DMS153 treated with DMSO at 0.1 percent for 48 hours (cell line): ENCODE results near the gene DDIT4.
"Not testable (repeated sequence)": the region's sequence is repeated elsewhere in the genome, so short reads cannot be mapped to it uniquely, and the experiment has no call there.

ENCODE experiments used
- DNase-seq: peaks from one replicate; lab custom pipeline; 2025; ENCODE audit not compliant: unreplicated experiment; lab: John Stamatoyannopoulos, UW

The DDIT4 gene

GRCh38 chr10:72249176-72249862, 24.4 kb upstream of the DDIT4 start:
- DNase-seq, result not testable (repeated sequence)

DNA sequence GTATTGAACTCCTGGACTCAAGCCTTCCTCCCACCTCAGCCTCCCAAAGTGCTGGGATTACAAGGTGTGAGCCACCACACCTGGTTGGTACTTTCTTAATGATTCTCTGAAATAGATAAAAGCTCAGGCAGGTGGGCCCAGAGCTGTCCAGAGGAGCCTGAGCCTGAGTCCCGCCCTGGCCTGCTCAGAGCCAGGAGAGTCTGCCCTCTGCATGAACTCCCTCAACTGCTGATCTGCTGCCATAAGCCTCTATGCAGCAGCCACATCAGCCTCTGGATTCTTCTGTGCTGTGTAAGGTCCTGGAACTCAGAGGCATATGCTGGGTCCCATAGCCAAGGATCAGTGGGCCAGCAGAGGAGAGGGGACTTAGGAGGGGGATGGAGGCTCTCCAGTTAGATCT, 23.1 kb upstream of the DDIT4 start:
- no peak for DNase-seq

GRCh38 chr10:72251635-72252034, 22.1 kb upstream of the DDIT4 start:
- no peak for DNase-seq

DNA sequence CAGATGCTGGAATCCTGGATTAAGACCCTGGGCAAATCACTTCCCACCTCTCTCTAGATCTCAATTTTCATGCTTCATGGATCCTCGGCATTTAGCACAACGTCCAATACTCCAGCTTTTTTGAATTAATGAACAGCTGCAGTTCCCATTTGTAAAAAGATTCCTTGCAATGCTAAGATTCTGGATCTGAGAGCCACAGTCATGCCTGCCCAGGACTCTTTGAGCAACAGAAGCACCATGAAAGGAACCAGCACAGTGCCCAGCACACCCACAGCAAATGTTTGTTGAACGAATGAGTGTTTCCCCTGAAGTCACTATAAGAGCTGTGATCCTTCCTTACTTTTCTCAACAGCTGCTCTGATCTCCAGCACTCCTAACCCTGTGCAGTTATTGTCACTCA, 20.8 kb upstream of the DDIT4 start:
- DNase-seq, result no peak

- DNase-seq, result no peak
Measured at GRCh38 chr10:72253578-72253977, 20.1 kb upstream of the DDIT4 start.

DNA sequence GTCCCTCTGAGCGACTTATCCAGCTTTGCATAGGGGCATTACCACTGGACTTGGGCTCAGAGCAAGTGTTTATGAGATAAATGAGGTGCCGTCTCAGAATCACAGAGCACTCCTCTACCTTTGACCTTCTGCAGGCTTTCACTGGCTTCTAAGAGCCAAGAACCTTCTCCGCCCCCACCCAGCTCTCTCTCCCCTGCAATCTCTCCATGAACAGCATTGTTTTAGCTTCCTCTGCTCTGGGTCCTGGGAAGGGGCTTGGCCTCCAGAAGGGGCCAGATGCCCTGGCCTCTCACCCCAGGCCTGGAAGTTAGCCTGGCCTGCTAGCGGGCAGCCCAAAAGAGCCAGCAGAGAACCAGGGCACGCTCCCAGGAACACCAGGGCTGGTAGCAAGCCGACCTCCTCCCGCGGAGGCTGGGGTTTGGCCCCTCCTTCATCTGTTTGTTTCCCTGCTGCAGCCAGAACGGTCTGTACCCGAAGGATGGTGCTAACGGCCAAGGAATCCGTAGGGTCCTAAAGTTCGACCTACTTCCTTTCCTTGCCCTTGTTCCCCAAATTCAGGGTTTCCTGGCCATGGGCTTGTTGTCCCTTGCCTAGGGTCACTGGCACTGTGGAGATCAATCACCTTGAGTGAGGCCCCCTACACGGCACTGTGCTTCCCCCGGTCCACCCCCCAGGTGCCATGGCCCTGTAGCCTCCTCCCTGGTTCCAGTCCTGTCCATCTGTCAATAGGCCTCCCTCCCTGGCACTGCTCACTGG, 18.7 kb upstream of the DDIT4 start:
- no peak for DNase-seq

- DNase-seq, result no peak
Measured at GRCh38 chr10:72255977-72256729, 17.6 kb upstream of the DDIT4 start.

GRCh38 chr10:72257051-72257892, 16.5 kb upstream of the DDIT4 start:
- DNase-seq, result no peak

GRCh38 chr10:72258617-72259016, 15.1 kb upstream of the DDIT4 start:
- DNase-seq, result no peak

GRCh38 chr10:72259491-72260238, 14.1 kb upstream of the DDIT4 start:
- no peak for DNase-seq

DNA sequence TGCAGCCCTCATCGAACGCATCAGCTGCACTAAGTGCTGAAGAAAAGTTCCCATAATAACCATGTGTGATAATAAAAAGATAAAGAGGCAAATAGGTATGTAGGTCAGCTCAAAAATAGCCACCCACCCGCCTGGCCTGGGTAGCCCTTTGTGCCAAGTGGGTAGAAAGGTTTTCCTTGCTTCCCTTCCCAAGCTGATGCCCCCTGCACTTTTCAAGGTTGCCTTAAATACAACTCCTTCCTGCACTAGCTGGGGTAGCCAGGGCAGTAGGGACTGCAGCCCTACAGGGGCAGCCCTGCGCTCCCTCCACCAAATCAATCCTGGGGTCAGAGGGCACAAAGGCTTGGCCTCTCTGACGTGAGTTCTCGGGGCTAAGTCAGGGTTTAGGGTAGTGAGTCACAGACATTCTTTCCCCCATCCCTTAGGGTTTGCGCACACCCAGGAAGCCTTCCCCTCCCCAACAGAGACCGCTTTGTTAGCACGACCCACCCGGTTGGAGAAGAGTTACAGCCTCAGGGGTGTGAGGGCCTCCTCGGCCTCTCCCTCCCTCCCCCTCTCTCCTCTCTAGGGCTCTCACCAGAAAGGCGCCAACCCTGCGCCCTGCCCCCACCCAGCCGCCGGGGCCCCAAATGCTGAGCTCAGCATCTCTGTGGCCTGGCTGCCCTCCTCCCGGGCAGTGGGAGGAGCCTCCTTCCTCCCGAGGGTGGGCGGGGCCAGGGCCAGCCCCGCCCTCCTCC, 13.3 kb upstream of the DDIT4 start:
- peak; percentile 56 for DNase-seq

GRCh38 chr10:72260976-72261783, 12.5 kb upstream of the DDIT4 start:
- DNase-seq, result no peak

DNA sequence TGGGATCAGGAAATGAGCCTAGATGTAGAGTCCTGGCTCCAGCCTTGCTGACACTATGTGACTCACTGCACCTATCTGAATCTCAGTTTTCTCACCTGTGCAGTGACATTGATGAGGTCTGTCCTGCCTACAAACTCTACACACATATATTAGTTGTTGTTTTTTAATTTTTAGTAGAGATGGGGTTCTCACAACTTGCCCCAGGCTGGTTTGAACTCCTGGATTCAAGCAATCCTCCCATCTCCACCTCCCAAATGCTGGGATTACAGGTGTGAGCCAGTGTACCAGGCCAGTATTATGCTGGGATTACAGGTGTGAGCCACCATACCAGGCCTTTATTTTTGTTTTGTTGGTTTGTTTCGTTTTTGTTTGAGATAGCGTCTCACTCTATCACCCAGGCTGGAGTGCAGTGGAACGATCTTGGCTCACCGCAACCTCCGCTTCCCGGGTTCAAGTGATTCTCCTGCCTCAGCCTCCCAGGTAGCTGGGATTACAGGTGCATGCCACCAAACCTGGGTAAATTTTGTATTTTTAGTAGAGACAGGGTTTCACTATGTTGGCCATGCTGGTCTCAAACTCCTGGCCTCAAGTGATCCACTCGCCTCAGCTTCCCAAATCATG, 11.8 kb upstream of the DDIT4 start:
- DNase-seq, result no peak

DNA sequence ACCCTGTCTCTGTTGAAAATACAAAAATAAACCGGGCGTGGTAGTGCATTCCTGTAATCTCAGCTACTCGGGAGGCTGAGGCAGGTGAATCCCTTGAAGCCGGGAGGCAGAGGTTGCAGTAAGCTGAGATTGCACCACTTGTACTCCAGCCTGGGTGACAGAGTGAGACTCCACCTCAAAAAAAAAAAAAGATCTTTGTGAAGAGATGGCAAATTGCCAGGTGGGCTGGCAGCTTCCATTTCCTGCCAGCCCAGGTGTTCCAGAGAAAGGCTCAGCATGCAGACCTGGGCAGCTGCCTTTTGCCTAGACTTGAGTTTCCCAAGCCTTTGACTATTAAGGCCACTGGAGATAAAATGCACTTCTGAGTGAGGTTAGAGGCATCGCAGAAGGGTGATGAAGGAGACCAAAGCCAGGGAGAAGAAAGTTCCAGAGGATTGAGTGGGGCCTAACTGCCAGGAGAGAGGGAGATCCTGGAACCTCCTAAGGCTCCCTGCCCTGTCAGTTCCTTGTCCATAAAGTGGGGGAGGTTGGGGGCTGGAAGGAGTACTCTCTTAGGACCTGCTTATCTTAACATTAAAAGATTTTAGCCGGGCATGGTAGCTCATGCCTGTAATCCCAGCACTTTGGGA, 10.0 kb upstream of the DDIT4 start:
- peak; percentile 85 for DNase-seq

DNA sequence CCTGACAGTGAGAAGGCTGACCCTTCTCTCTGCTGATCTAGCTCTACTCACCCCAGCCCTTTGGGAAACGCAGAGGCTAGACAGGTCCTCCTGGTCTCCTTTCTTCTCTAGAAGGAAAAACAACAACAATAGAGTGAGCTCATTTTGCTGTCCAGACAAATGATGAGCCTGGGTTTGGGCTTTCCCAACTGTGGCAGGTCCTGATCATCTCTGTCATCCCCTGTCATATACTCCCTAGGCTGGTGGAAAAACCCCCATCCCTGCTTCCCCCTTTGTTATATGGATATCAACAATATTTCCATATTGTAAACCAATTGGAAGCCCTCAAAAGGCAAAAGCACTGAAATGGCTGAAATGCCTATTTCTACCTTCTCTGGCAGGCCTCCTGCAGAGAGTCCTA, 9.2 kb upstream of the DDIT4 start:
- no peak for DNase-seq

DNA sequence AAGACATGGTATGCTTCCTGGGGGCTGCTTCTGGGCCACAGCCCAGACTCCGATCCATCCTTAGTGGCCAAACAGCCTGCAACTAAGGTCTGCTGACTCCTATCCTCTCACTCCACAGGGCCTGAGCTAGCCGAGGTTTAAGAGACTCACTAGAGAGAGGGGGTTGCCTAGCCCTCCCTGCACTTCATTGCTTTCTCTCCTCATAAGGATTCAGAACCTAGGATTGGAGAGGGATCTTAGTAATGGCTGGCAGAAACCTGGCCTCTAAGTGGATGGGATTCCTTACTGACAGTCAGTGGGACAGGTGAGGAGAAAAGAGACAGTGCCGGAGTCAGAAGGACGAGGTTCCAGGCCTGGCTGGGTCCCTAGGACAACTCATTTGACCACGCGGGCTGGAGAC, 8.2 kb upstream of the DDIT4 start:
- DNase-seq, result no peak

DNA sequence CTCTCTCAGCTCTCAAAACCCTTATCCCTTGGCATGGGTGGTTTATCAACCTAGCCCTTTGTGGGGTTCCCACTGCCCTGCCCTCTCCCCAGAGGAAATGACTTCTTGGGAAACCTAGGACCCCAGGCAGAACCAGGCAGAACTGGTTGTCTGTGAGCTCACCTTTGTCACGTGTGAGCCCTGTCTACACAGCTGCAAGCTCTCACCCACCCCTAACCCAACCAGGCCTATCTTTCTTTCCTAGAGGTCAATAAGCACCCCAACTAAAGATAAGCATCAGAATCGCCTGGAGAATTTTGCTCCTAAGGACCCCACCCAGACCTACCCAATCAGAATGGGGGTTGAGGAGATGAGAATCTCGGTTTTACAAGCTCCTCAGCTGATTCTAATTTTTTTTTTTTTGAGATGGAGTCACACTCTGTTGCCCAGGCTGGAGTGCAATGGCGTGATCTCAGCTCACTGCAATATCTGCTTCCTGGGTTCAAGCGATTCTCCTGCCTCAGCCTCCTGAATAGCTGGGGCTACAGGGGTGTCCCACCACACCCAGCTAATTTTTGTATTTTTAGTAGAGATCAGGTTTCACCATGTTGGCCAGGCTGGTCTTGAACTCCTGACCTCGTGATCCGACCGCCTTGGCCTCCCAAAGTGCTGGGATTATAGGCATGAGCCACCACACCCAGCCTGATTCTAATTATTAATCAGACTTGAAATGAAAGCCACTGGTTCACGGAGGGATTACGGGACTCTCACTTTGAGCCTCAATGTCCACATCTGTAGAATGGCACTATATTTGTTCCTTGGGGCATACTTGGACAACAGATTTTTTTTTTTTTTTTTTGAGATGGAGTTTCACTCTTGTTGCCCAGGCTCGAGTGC, 7.5 kb upstream of the DDIT4 start:
- no peak for DNase-seq
